Measurements from ENCODE around the gene PWWP2B. TPM values are rescaled to one million over a fixed set of nuclear protein-coding genes. Genes with fewer than 3 reads are reported as not detected.

The PWWP2B gene
- total RNA-seq, 1 experiment from 2014 or later, result 51.6 TPM

DNA sequence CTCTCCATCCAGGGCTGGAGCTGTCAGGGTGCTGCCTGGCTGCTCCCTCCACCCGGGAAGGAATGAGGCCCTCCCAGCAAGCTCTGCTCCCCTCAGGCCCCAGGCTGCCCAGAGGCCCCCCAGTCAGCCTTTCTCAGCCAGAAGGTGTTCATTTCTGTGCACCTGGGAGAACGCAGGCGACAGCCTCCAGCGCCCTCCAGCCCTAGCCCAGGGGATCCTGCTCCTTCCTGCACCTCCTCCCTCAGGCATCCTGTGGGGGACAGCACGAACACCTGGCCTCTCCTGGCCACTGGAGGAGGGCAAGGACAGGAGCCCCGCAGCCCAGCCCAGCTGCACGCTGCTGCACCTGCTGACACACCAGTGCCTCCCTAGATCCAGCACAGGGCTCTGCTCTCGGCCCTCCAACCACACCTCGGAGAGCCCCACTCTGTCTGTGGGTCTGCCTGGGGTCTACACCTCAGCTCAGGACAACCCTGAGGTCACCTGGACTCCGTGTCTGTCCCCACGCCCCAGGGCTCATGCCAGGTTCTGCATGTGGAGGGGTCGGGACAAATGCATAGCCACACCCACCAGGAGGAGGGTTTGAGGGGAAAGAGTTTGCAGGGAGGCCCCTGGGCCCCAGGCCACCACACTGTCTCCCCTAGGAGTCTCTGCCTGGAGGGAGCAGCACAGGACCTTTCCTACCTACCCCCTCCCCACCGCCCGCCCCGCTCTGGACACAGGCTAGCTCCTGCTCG is 7.4 kb upstream of the PWWP2B start:
- peak; percentile 19 for ATAC-seq
- CTCF ChIA-PET, result no interaction called here
- POLR2A ChIA-PET, result interaction anchor here (0.6 kb wide), 2 partner anchors 17 to 57 kb away, joined by 4 to 8 read pairs; no protein-coding TSS in a partner anchor
- intact Hi-C loops (cut with micrococcal nuclease; ENCODE audit: unreplicated experiment), result no loop called here
- Histone ChIP-seq H3K4me1 (ENCODE audit: control insufficient read depth, insufficient read depth, low read length) (peaks cover 32% of the 10 kb centered on the region), H3K36me3 (ENCODE audit: control insufficient read depth, insufficient read depth, low read length) (no peaks in the 10 kb centered on the region), H3K27me3 (ENCODE audit: control insufficient read depth, insufficient read depth, low read length) (no peaks in the 10 kb centered on the region), H3K27ac (ENCODE audit: low read length) (peak overlapping the region; percentile 56; the same call in 1 of the 2 replicates), H3K4me3 (ENCODE audit: low read depth in 2 of 2, low read length in 2 of 2) (no peak overlapping the region), H3K9me3 (ENCODE audit: control insufficient read depth, insufficient read depth, low read depth, low read length) (no peaks in the 10 kb centered on the region)
- in situ Hi-C loops (cut with HindIII; ENCODE audit: low pct_unique_long_range_greater_than_20kb, low sequenced_read_pairs), result no loop called here
- no TSS peak for BruUV-seq (replicated peaks)
- DNase-seq (ENCODE audit: low read depth, low spot score), result no peak
- no peak for TF ChIP-seq POLR2AphosphoS5 (IDR thresholded peaks at IDR 0.05; ENCODE audit: low read depth, low read length)
- no peak for TF ChIP-seq TCF7L2 (IDR thresholded peaks at IDR 0.05; ENCODE audit: low read depth, low read length)
- no peak for TF ChIP-seq CTCF (IDR thresholded peaks at IDR 0.05)
- TF ChIP-seq, protein P1, sequence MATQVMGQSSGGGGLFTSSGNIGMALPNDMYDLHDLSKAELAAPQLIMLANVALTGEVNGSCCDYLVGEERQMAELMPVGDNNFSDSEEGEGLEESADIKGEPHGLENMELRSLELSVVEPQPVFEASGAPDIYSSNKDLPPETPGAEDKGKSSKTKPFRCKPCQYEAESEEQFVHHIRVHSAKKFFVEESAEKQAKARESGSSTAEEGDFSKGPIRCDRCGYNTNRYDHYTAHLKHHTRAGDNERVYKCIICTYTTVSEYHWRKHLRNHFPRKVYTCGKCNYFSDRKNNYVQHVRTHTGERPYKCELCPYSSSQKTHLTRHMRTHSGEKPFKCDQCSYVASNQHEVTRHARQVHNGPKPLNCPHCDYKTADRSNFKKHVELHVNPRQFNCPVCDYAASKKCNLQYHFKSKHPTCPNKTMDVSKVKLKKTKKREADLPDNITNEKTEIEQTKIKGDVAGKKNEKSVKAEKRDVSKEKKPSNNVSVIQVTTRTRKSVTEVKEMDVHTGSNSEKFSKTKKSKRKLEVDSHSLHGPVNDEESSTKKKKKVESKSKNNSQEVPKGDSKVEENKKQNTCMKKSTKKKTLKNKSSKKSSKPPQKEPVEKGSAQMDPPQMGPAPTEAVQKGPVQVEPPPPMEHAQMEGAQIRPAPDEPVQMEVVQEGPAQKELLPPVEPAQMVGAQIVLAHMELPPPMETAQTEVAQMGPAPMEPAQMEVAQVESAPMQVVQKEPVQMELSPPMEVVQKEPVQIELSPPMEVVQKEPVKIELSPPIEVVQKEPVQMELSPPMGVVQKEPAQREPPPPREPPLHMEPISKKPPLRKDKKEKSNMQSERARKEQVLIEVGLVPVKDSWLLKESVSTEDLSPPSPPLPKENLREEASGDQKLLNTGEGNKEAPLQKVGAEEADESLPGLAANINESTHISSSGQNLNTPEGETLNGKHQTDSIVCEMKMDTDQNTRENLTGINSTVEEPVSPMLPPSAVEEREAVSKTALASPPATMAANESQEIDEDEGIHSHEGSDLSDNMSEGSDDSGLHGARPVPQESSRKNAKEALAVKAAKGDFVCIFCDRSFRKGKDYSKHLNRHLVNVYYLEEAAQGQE (IDR thresholded peaks at IDR 0.05; ENCODE audit: insufficient read depth in 1 of 2, low read depth in 2 of 2, low read length in 1 of 2), result no peak
- no peak for TF ChIP-seq SIN3A (IDR thresholded peaks at IDR 0.05; ENCODE audit: borderline replicate concordance, insufficient read depth, low read depth, low read length)

DNA sequence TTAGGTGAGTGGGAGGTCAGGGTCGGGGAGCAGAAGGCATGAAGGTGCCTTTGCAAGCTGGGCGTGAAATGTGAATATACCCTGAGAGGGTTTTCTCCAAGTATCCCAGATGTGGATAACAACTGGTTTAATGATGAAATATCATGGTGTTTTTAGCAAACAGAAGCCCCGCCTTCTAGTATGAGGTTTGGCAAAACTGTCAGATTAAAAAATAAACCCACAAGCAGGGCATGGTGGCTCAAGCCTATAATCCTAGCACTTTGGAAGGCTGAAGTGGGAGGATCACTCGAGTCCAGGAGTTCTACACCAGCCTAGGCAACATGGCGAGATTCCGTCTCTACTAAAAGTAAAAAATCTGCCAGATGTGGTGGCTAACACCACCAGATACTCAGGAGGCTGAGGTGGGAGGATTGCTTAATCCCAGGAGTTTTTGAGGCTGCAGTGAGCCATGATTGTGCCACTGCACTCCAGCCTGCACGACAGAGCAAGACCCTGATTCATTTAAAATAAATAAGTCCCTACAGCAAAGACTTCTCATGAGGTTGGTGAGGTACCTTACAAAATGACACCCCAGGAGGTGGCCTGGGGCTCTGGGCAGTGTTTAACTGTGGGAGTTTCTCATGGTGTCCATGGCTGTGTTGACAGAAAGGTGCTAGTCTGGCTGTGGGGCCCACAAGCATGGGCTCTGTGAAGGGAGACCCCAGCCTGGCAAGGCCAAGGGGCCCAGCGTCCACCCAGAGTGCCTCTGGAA is 6.7 kb upstream of the PWWP2B start:
- DNase-seq (ENCODE audit: low read depth, low spot score) (no peak), ATAC-seq (no peak)
- ChIA-PET CTCF (no interaction called here), POLR2A (interaction anchor here (0.6 kb wide), 2 partner anchors 16 to 57 kb away, joined by 4 to 8 read pairs; no protein-coding TSS in a partner anchor)
- TF ChIP-seq, protein P1 (IDR thresholded peaks at IDR 0.05; ENCODE audit: insufficient read depth in 1 of 2, low read depth in 2 of 2, low read length in 1 of 2), result no peak
- TF ChIP-seq POLR2AphosphoS5 (IDR thresholded peaks at IDR 0.05; ENCODE audit: low read depth, low read length) (no peak), TCF7L2 (IDR thresholded peaks at IDR 0.05; ENCODE audit: low read depth, low read length) (no peak), CTCF (IDR thresholded peaks at IDR 0.05) (no peak), SIN3A (IDR thresholded peaks at IDR 0.05; ENCODE audit: borderline replicate concordance, insufficient read depth, low read depth, low read length) (no peak)
- no peaks in the 10 kb centered on the region for H3K9me3 ChIP-seq (ENCODE audit: control insufficient read depth, insufficient read depth, low read depth, low read length)
- no peak overlapping the region for H3K4me3 ChIP-seq (ENCODE audit: low read depth in 2 of 2, low read length in 2 of 2)
- no TSS peak for BruUV-seq (replicated peaks)
- in situ Hi-C loops (cut with HindIII; ENCODE audit: low pct_unique_long_range_greater_than_20kb, low sequenced_read_pairs), result no loop called here
- peak overlapping the region; percentile 56; the same call in 1 of the 2 replicates for H3K27ac ChIP-seq (ENCODE audit: low read length)
- intact Hi-C loops (cut with micrococcal nuclease; ENCODE audit: unreplicated experiment), result no loop called here
- H3K4me1 ChIP-seq (ENCODE audit: control insufficient read depth, insufficient read depth, low read length), result peaks cover 39% of the 10 kb centered on the region
- H3K27me3 ChIP-seq (ENCODE audit: control insufficient read depth, insufficient read depth, low read length), result no peaks in the 10 kb centered on the region
- no peaks in the 10 kb centered on the region for H3K36me3 ChIP-seq (ENCODE audit: control insufficient read depth, insufficient read depth, low read length)

Data from Panc1 (cell line).